H9 (cell line): ENCODE data around the gene NPDC1. TPM values are rescaled to one million over a fixed set of nuclear protein-coding genes. Genes with fewer than 3 reads are reported as not detected.

Source experiments
- DNase-seq: peaks from one replicate; pipeline ENCODE4 v3.0.0-alpha.2; 2017
- H2AFZ ChIP-seq: one replicate; pipeline ENCODE4 v1.6.1; 2013; ENCODE audit warnings: mild to moderate bottlenecking, low read length, control low read depth, moderate library complexity
- H2AK5ac ChIP-seq: 2 replicates; pipeline ENCODE4 v1.6.1; 2013; ENCODE audit warnings: low read length, control low read depth, mixed read lengths; ENCODE audit not compliant: insufficient read length
- H2BK120ac ChIP-seq: one replicate; pipeline ENCODE4 v1.6.1; 2013; ENCODE audit warnings: low read depth, mild to moderate bottlenecking, low read length, control low read depth, inconsistent platforms; ENCODE audit not compliant: poor library complexity, severe bottlenecking
- H2BK12ac ChIP-seq: 2 replicates; pipeline ENCODE4 v1.6.1; 2013; ENCODE audit warnings: low read length, control low read depth, mixed read lengths, low read depth; ENCODE audit not compliant: insufficient read length
- H2BK15ac ChIP-seq: 2 replicates; pipeline ENCODE4 v1.6.1; 2013; ENCODE audit warnings: low read depth, low read length, control low read depth
- H2BK20ac ChIP-seq: one replicate; pipeline ENCODE4 v1.6.1; 2013; ENCODE audit warnings: low read depth, mild to moderate bottlenecking, low read length, control low read depth, inconsistent platforms; ENCODE audit not compliant: poor library complexity, severe bottlenecking
- H2BK5ac ChIP-seq: 2 replicates; pipeline ENCODE4 v1.6.1; 2013; ENCODE audit warnings: low read length, control low read depth, mixed read lengths; ENCODE audit not compliant: insufficient read length
- H3K14ac ChIP-seq: 2 replicates; pipeline ENCODE4 v1.6.1; 2013; ENCODE audit warnings: low read length, control low read depth; ENCODE audit not compliant: insufficient read depth
- H3K18ac ChIP-seq: 2 replicates; pipeline ENCODE4 v1.6.1; 2013; ENCODE audit warnings: low read depth, mild to moderate bottlenecking, mixed read lengths, low read length, control low read depth; ENCODE audit not compliant: insufficient read length
- H3K23ac ChIP-seq: 2 replicates; pipeline ENCODE4 v1.6.1; 2013; ENCODE audit warnings: low read length, control low read depth, mixed read lengths, low read depth; ENCODE audit not compliant: insufficient read length
- H3K23me2 ChIP-seq: 2 replicates; pipeline ENCODE4 v1.6.1; 2013; ENCODE audit warnings: low read depth, mild to moderate bottlenecking, mixed read lengths, low read length, control low read depth; ENCODE audit not compliant: insufficient read length, poor library complexity, severe bottlenecking
- H3K27ac ChIP-seq: 2 replicates; pipeline ENCODE4 v1.5.1; 2013; ENCODE audit warnings: low read length, control low read depth, mixed read lengths, low read depth; ENCODE audit not compliant: insufficient read length
- H3K27me3 ChIP-seq: 2 replicates; pipeline ENCODE4 v1.6.1; 2013; ENCODE audit warnings: low read length, control low read depth, inconsistent platforms; ENCODE audit not compliant: insufficient read depth
- H3K4ac ChIP-seq: 2 replicates; pipeline ENCODE4 v1.6.1; 2013; ENCODE audit warnings: low read depth, mild to moderate bottlenecking, control low read depth, inconsistent platforms, low read length, moderate library complexity
- H3K4me1 ChIP-seq: 2 replicates; pipeline ENCODE4 v1.6.1; 2013; ENCODE audit warnings: low read length, control low read depth, inconsistent platforms; ENCODE audit not compliant: insufficient read depth
- H3K4me2 ChIP-seq: 2 replicates; pipeline ENCODE4 v1.6.1; 2013; ENCODE audit warnings: low read length, control low read depth, mixed read lengths; ENCODE audit not compliant: insufficient read length, insufficient read depth
- H3K56ac ChIP-seq: 2 replicates; pipeline ENCODE4 v1.6.1; 2013; ENCODE audit warnings: low read depth, mild to moderate bottlenecking, mixed read lengths, low read length, control low read depth; ENCODE audit not compliant: insufficient read length
- H3K79me1 ChIP-seq: 2 replicates; pipeline ENCODE4 v1.6.1; 2013; ENCODE audit warnings: low read depth, mild to moderate bottlenecking, moderate library complexity, low read length, control low read depth, inconsistent platforms; ENCODE audit not compliant: insufficient read depth, poor library complexity, severe bottlenecking
- H3K79me2 ChIP-seq: 2 replicates; pipeline ENCODE4 v1.6.1; 2013; ENCODE audit warnings: low read length, control low read depth, inconsistent platforms; ENCODE audit not compliant: insufficient read depth
- H3K9ac ChIP-seq: 2 replicates; pipeline ENCODE4 v1.6.1; 2013; ENCODE audit warnings: low read length, control low read depth, mixed read lengths; ENCODE audit not compliant: insufficient read length; ENCODE audit errors: extremely low read depth
- H3K9me3 ChIP-seq: one replicate; pipeline ENCODE4 v1.6.1; 2013; ENCODE audit warnings: low read depth, low read length, inconsistent platforms; ENCODE audit not compliant: control insufficient read depth
- H3T11ph ChIP-seq: one replicate; pipeline ENCODE4 v1.6.1; 2013; ENCODE audit warnings: mild to moderate bottlenecking, low read length, control low read depth, inconsistent platforms
- H4K20me1 ChIP-seq: one replicate; pipeline ENCODE4 v1.6.1; 2013; ENCODE audit not compliant: control insufficient read depth, insufficient read length, insufficient read depth
- H4K5ac ChIP-seq: 2 replicates; pipeline ENCODE4 v1.6.1; 2013; ENCODE audit warnings: low read depth, mild to moderate bottlenecking, mixed read lengths, low read length, control low read depth; ENCODE audit not compliant: insufficient read length
- H4K8ac ChIP-seq: replicated peaks from 2 replicates; pipeline ENCODE4 v1.6.1; 2013; ENCODE audit warnings: low read length, control low read depth, mixed read lengths, low read depth; ENCODE audit not compliant: insufficient read length
- H4K91ac ChIP-seq: 2 replicates; pipeline ENCODE4 v1.6.1; 2013; ENCODE audit warnings: low read depth, mild to moderate bottlenecking, moderate library complexity, mixed read lengths, low read length, control low read depth; ENCODE audit not compliant: insufficient read length
- H3K27ac Mint-ChIP-seq, 3 experiments: 2 replicates in 2 of 3; 3 replicates in 1 of 3; pipeline ENCODE4 v1.8.0; 2020 to 2021; ENCODE audit warnings: mixed read lengths in 3 of 3, mild to moderate bottlenecking in 1 of 3, moderate library complexity in 1 of 3
- H3K27me3 Mint-ChIP-seq: 2 replicates; pipeline ENCODE4 v1.8.0; 2021; ENCODE audit warnings: low read depth, mild to moderate bottlenecking, moderate library complexity, mixed read lengths
- H3K36me3 Mint-ChIP-seq, 3 experiments: 2 replicates in 2 of 3; 3 replicates in 1 of 3; pipeline ENCODE4 v1.8.0; 2020 to 2021; ENCODE audit warnings: low read depth in 3 of 3, mixed read lengths in 3 of 3; ENCODE audit not compliant: insufficient read depth in 1 of 3
- H3K4me1 Mint-ChIP-seq, 2 experiments: 2 replicates each; pipeline ENCODE4 v1.8.0; 2020; ENCODE audit warnings: mixed read lengths in 2 of 2
- H3K4me3 Mint-ChIP-seq, 2 experiments: 2 replicates in 1 of 2; 3 replicates in 1 of 2; pipeline ENCODE4 v1.8.0; 2020 to 2021; ENCODE audit warnings: mild to moderate bottlenecking in 2 of 2, mixed read lengths in 2 of 2, moderate library complexity in 1 of 2
- H3K9me3 Mint-ChIP-seq, 2 experiments: 2 replicates in 1 of 2; 3 replicates in 1 of 2; pipeline ENCODE4 v1.8.0; 2020; ENCODE audit warnings: mild to moderate bottlenecking in 2 of 2, mixed read lengths in 2 of 2, moderate library complexity in 1 of 2
- CTCF ChIP-seq: fragments of 200-600 bp; sonication (generic); conservative IDR thresholded peaks from 3 replicates; pipeline ENCODE4 v1.8.0; 2021; ENCODE audit warnings: antibody characterized with exemption, mild to moderate bottlenecking
- WGBS: extraction: QIAGEN DNeasy Blood & Tissue Kit; methylation state at CpG from one replicate; pipeline ENCODE4 v1.1.7; 2013; ENCODE audit warnings: missing lambda C conversion rate, low lambda C conversion rate, mixed read lengths; ENCODE audit not compliant: insufficient read length; ENCODE audit errors: extremely low coverage; 5-methylcytosine and 5-hydroxymethylcytosine counted together
- total RNA-seq: library from RNA; stranded (reverse); gene quantifications from 2 replicates; pipeline ENCODE4 v1.2.1, GENCODE V29; 2021

Gene NPDC1
- total RNA-seq, 1 experiment from 2014 or later = 57.6 TPM

- no peaks in the 10 kb centered on the region for H3K9me3 Mint-ChIP-seq
Observed at GRCh38 chr9:137011907-137012675, 33.9 kb downstream of the NPDC1 start.

More at GRCh38 chr9:137011907-137012675, 33.9 kb downstream of the NPDC1 start:
- Histone ChIP-seq H2AFZ (no peak overlapping the region), H3K9me3 (no peaks in the 10 kb centered on the region), H3K4me1 (no peaks in the 10 kb centered on the region), H3K14ac (no peak overlapping the region), H2BK20ac (no peak overlapping the region), H4K91ac (no peak overlapping the region), H3K4ac (no peak overlapping the region), H3K9ac (no peak overlapping the region), H4K20me1 (peaks cover 2% of the 10 kb centered on the region), H2BK12ac (no peak overlapping the region), H3K79me2 (no peaks in the 10 kb centered on the region), H2BK5ac (no peak overlapping the region), H2BK120ac (no peak overlapping the region), H3K4me2 (no peak overlapping the region), H3K23ac (no peak overlapping the region), H4K5ac (no peak overlapping the region), H3K23me2 (no peaks in the 10 kb centered on the region), H2AK5ac (no peak overlapping the region), H3K56ac (no peak overlapping the region), H2BK15ac (no peak overlapping the region), H4K8ac (no peak overlapping the region), H3K27me3 (no peaks in the 10 kb centered on the region), H3K27ac (no peak overlapping the region), H3T11ph (no peak overlapping the region), H3K79me1 (no peaks in the 10 kb centered on the region), H3K18ac (no peak overlapping the region)
- Mint-ChIP-seq H3K27me3 (no peaks in the 10 kb centered on the region; the same call in 1 of the 2 replicates), H3K27ac (no peak overlapping the region), H3K36me3 (peaks cover 2 to 12% (median 8%) of the 10 kb centered on the region in 3 experiments; a peak in 5 of 7 replicates), H3K4me3 (no peak overlapping the region), H3K4me1 (no peaks in the 10 kb centered on the region)
- no CpG with 5 or more reads among the region's 39 CpGs for WGBS
- DNase-seq = no peak
- TF ChIP-seq CTCF = no peak
